Liver (tissue), 3 donors: ENCODE data around the gene SCLT1.

ENCODE experiments used
- CTCF ChIP-seq: fragments of 150-350 bp; IDR thresholded peaks from 2 replicates; pipeline ENCODE4 v1.5.1; 2017; ENCODE audit warnings: improper control_type of control experiment, low read depth, low read length; ENCODE audit not compliant: missing input control
- EGR1 ChIP-seq, 2 donors: IDR thresholded peaks; 2 replicates each; pipeline ENCODE4 v1.6.1; 2016 to 2018; ENCODE audit warnings: antibody characterized with exemption in 2 of 2, low read depth in 2 of 2
- FOXA1 ChIP-seq: IDR thresholded peaks from 2 replicates; pipeline ENCODE4 v1.6.1; 2016; ENCODE audit warnings: antibody characterized with exemption
- GABPA ChIP-seq, 2 donors: IDR thresholded peaks in 1 of 2; conservative IDR thresholded peaks in 1 of 2; 2 replicates each; pipeline ENCODE4 v1.6.1; 2016; ENCODE audit warnings: antibody characterized with exemption in 2 of 2, mild to moderate bottlenecking in 1 of 2, moderate library complexity in 1 of 2
- HNF4G ChIP-seq: IDR thresholded peaks from 2 replicates; pipeline ENCODE4 v1.6.1; 2016; ENCODE audit warnings: antibody characterized with exemption
- JUND ChIP-seq, 2 donors: IDR thresholded peaks; 2 replicates each; pipeline ENCODE4 v1.6.1; 2016; ENCODE audit warnings: antibody characterized with exemption in 2 of 2
- NR2F2 ChIP-seq: IDR thresholded peaks from 2 replicates; pipeline ENCODE4 v1.6.1; 2016; ENCODE audit warnings: antibody characterized with exemption
- RAD21 ChIP-seq, 2 donors: IDR thresholded peaks; 2 replicates each; pipeline ENCODE4 v1.6.1; 2016; ENCODE audit warnings: antibody characterized with exemption in 2 of 2, mild to moderate bottlenecking in 2 of 2
- REST ChIP-seq: IDR thresholded peaks from 2 replicates; pipeline ENCODE4 v1.6.1; 2016; ENCODE audit warnings: antibody characterized with exemption, mild to moderate bottlenecking
- SP1 ChIP-seq: IDR thresholded peaks from 2 replicates; pipeline ENCODE4 v1.6.1; 2018; ENCODE audit warnings: antibody characterized with exemption, mild to moderate bottlenecking
- TAF1 ChIP-seq: conservative IDR thresholded peaks from 2 replicates; pipeline ENCODE4 v1.6.1; 2016; ENCODE audit warnings: antibody characterized with exemption, mild to moderate bottlenecking
- YY1 ChIP-seq: IDR thresholded peaks from 2 replicates; pipeline ENCODE4 v1.6.1; 2016; ENCODE audit warnings: antibody characterized with exemption, mild to moderate bottlenecking
- TF ChIP-seq, protein P1 (sequence below): IDR thresholded peaks from 2 replicates; pipeline ENCODE4 v1.6.1; 2016; ENCODE audit warnings: antibody characterized with exemption
- donor health status: healthy.
- donor health status: healthy.

GRCh38 chr4:129113434-129113833, 20.1 kb upstream of the SCLT1 start:
- TF ChIP-seq RAD21 (IDR thresholded peaks at IDR 0.05) (no peak), REST (no peak), CTCF (no peak), EGR1 (IDR thresholded peaks at IDR 0.05; ENCODE audit: low read depth in 2 of 2) (no peak), JUND (IDR thresholded peaks at IDR 0.05) (no peak), GABPA (IDR thresholded peaks at IDR 0.05 in 1 of 2, conservative IDR thresholded peaks at IDR 0.05 in 1 of 2) (no peak), SP1 (no peak), FOXA1 (no peak), HNF4G (no peak), TAF1 (no peak), NR2F2 (no peak), YY1 (no peak)
- TF ChIP-seq, protein P1, sequence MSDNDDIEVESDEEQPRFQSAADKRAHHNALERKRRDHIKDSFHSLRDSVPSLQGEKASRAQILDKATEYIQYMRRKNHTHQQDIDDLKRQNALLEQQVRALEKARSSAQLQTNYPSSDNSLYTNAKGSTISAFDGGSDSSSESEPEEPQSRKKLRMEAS = no peak
